H1 (cell line): ENCODE results near the gene COL4A2. TPM values are rescaled to one million over a fixed set of nuclear protein-coding genes. Genes with fewer than 3 reads are reported as not detected.
A peak's percentile ranks its signal among the peaks of the same experiment; 100 is the strongest.

ENCODE experiments used
- CTCF ChIA-PET: fragments of 300-600 bp; sonication (Branson Sonifier 250); formaldehyde crosslinking; loops from one replicate; lab custom pipeline; 2021; ENCODE audit not compliant: partially characterized antibody; lab: Charles Lee
- POLR2A ChIA-PET: fragments of 300-600 bp; sonication (Branson Sonifier 250); formaldehyde crosslinking; loops from one replicate; lab custom pipeline; 2021; ENCODE audit warnings: inconsistent platforms; ENCODE audit not compliant: partially characterized antibody; lab: Charles Lee
- DNase-seq, 2 experiments: peaks; one replicate each; pipeline versions ENCODE4 v3.0.0 to v3.0.0-alpha.2; 2010 to 2022; ENCODE audit warnings: low spot score in 2 of 2, low read depth in 1 of 2, mixed read lengths in 1 of 2
- FAIRE-seq: peaks from 2 replicates; lab custom pipeline; 2011; peaks lifted over from hg19 to GRCh38; lab: Jason Lieb, UNC
- H2AFZ ChIP-seq: 2 replicates; pipeline ENCODE4 v1.8.1; 2012; ENCODE audit warnings: low read length, inconsistent platforms
- H2AK5ac ChIP-seq: 2 replicates; pipeline ENCODE4 v1.6.1; 2013; ENCODE audit warnings: low read depth, low read length
- H2BK120ac ChIP-seq: replicated peaks from 2 replicates; pipeline ENCODE3; 2013; ENCODE audit warnings: low read depth, low read length, inconsistent platforms
- H2BK12ac ChIP-seq: 2 replicates; pipeline ENCODE4 v1.6.1; 2013; ENCODE audit warnings: low read depth, low read length
- H2BK15ac ChIP-seq: 2 replicates; pipeline ENCODE4 v1.6.1; 2013; ENCODE audit warnings: low read length
- H2BK20ac ChIP-seq: 2 replicates; pipeline ENCODE4 v1.6.1; 2013; ENCODE audit warnings: low read length
- H2BK5ac ChIP-seq: 2 replicates; pipeline ENCODE4 v1.6.1; 2013; ENCODE audit warnings: low read depth, low read length
- H3K14ac ChIP-seq: 2 replicates; pipeline ENCODE4 v1.6.1; 2013; ENCODE audit warnings: inconsistent platforms; ENCODE audit not compliant: insufficient read length
- H3K18ac ChIP-seq: 2 replicates; pipeline ENCODE4 v1.6.1; 2013; ENCODE audit warnings: low read length; ENCODE audit errors: extremely low read depth
- H3K23ac ChIP-seq: 2 replicates; pipeline ENCODE4 v1.6.1; 2013; ENCODE audit warnings: inconsistent platforms; ENCODE audit not compliant: insufficient read length
- H3K23me2 ChIP-seq: 2 replicates; pipeline ENCODE4 v1.6.1; 2013; ENCODE audit warnings: low read depth, low read length
- H3K27ac ChIP-seq: 2 replicates; pipeline ENCODE4 v1.6.1; 2011; ENCODE audit warnings: low read depth, low read length, inconsistent platforms
- H3K27me3 ChIP-seq, 4 experiments: replicated peaks in 1 of 4; 1 replicate in 1 of 4; 2 replicates in 3 of 4; pipeline versions ENCODE4 v1.6.1 to v1.8.1; 2011 to 2013; ENCODE audit warnings: low read length in 3 of 4, mild to moderate bottlenecking in 3 of 4, inconsistent platforms in 2 of 4, mixed read lengths in 2 of 4, moderate library complexity in 1 of 4; ENCODE audit not compliant: control insufficient read depth in 3 of 4, insufficient read depth in 3 of 4; ENCODE audit errors: extremely low read depth in 1 of 4
- H3K36me3 ChIP-seq, 4 experiments: 2 replicates each; pipeline versions ENCODE4 v1.6.1 to v1.8.1; 2011 to 2013; ENCODE audit warnings: mild to moderate bottlenecking in 4 of 4, low read length in 3 of 4, moderate library complexity in 2 of 4, control low read depth in 1 of 4, inconsistent platforms in 1 of 4; ENCODE audit not compliant: insufficient read depth in 4 of 4, control insufficient read depth in 2 of 4
- H3K4ac ChIP-seq: replicated peaks from 2 replicates; pipeline ENCODE3; 2013; ENCODE audit warnings: low read length, low read depth, mixed read lengths, inconsistent platforms; ENCODE audit not compliant: insufficient read length
- H3K4me1 ChIP-seq, 4 experiments: replicated peaks in 1 of 4; 1 replicate in 1 of 4; 2 replicates in 3 of 4; pipeline versions ENCODE4 v1.6.1 to v1.8.1; 2011 to 2013; ENCODE audit warnings: low read length in 3 of 4, inconsistent platforms in 2 of 4, mixed read lengths in 1 of 4; ENCODE audit not compliant: insufficient read depth in 4 of 4, control insufficient read depth in 3 of 4
- H3K4me2 ChIP-seq, 2 experiments: 2 replicates each; pipeline versions ENCODE4 v1.6.1 to v1.8.1; 2011 to 2013; ENCODE audit warnings: low read depth in 2 of 2, low read length in 2 of 2, control low read depth in 1 of 2, inconsistent platforms in 1 of 2, mild to moderate bottlenecking in 1 of 2; ENCODE audit not compliant: insufficient read depth in 1 of 2
- H3K4me3 ChIP-seq, 4 experiments: fragments of 200-600, 300-600 bp in 1 of 4; sonication (generic), shearing (Covaris generic), sonication (Bioruptor Twin) in 1 of 4; 2 replicates each; pipeline versions ENCODE4 v1.5.1 to v1.8.1; 2011 to 2016; ENCODE audit warnings: low read length in 4 of 4, low read depth in 3 of 4, control low read depth in 2 of 4, inconsistent platforms in 2 of 4, mild to moderate bottlenecking in 2 of 4, mixed read lengths in 1 of 4, moderate library complexity in 1 of 4; ENCODE audit not compliant: insufficient read depth in 2 of 4; ENCODE audit errors: extremely low read depth in 1 of 4
- H3K56ac ChIP-seq: replicated peaks from 2 replicates; pipeline ENCODE3; 2013; ENCODE audit warnings: low read depth, mild to moderate bottlenecking, mixed read lengths, low read length, inconsistent platforms; ENCODE audit not compliant: insufficient read length
- H3K79me1 ChIP-seq: 2 replicates; pipeline ENCODE4 v1.6.1; 2013; ENCODE audit warnings: low read depth, low read length, control low read depth
- H3K79me2 ChIP-seq, 2 experiments: 2 replicates each; pipeline versions ENCODE4 v1.6.1 to v1.8.1; 2012 to 2013; ENCODE audit warnings: low read length in 2 of 2, mild to moderate bottlenecking in 2 of 2, inconsistent platforms in 1 of 2; ENCODE audit not compliant: insufficient read depth in 2 of 2, control insufficient read depth in 1 of 2
- H3K9ac ChIP-seq, 4 experiments: replicated peaks in 1 of 4; 1 replicate in 1 of 4; 2 replicates in 3 of 4; pipeline versions ENCODE4 v1.6.1 to v1.8.1; 2011 to 2013; ENCODE audit warnings: low read depth in 3 of 4, low read length in 3 of 4, control low read depth in 2 of 4, mild to moderate bottlenecking in 2 of 4, moderate library complexity in 2 of 4, inconsistent platforms in 1 of 4; ENCODE audit errors: extremely low read depth in 1 of 4
- H3K9me3 ChIP-seq, 2 experiments: 2 replicates each; pipeline versions ENCODE4 v1.6.1 to v1.8.1; 2012 to 2013; ENCODE audit warnings: mild to moderate bottlenecking in 2 of 2, moderate library complexity in 2 of 2, control low read depth in 1 of 2, inconsistent platforms in 1 of 2, low read depth in 1 of 2, low read length in 1 of 2, mixed read lengths in 1 of 2; ENCODE audit not compliant: insufficient read depth in 2 of 2
- H4K20me1 ChIP-seq, 2 experiments: replicated peaks in 1 of 2; 2 replicates each; pipeline versions ENCODE3 to v1.8.1; 2011 to 2013; ENCODE audit warnings: inconsistent platforms in 2 of 2, low read length in 2 of 2, mild to moderate bottlenecking in 1 of 2; ENCODE audit not compliant: insufficient read depth in 2 of 2, control insufficient read depth in 1 of 2
- H4K5ac ChIP-seq: 2 replicates; pipeline ENCODE4 v1.6.1; 2013; ENCODE audit warnings: low read length, low read depth, mixed read lengths, inconsistent platforms; ENCODE audit not compliant: insufficient read length
- H4K8ac ChIP-seq: 2 replicates; pipeline ENCODE4 v1.8.0; 2013; ENCODE audit warnings: mild to moderate bottlenecking, moderate library complexity, low read length, inconsistent platforms; ENCODE audit not compliant: insufficient read depth; ENCODE audit errors: extremely low read depth
- H4K91ac ChIP-seq: replicated peaks from 2 replicates; pipeline ENCODE3; 2013; ENCODE audit warnings: low read length, mixed read lengths, inconsistent platforms; ENCODE audit not compliant: insufficient read length
- CBX8 ChIP-seq: fragments of 300-800, 300-1000 bp; sonication (generic); IDR thresholded peaks from 2 replicates; pipeline ENCODE4 v1.7.1; 2016; ENCODE audit warnings: low read depth, low read length, borderline replicate concordance
- WGBS, 2 experiments: shearing (Covaris generic) in 1 of 2; methylation state at CpG; one replicate each; pipeline versions ENCODE4 v1.1.6 to v1.1.7; 2013 to 2015; ENCODE audit warnings: low lambda C conversion rate in 2 of 2, mixed read lengths in 2 of 2, inconsistent platforms in 1 of 2, low coverage in 1 of 2, missing lambda C conversion rate in 1 of 2; ENCODE audit not compliant: insufficient replicate concordance in 2 of 2, insufficient coverage in 1 of 2, insufficient read length in 1 of 2; ENCODE audit errors: extremely low coverage in 1 of 2, missing lambda C conversion rate in 1 of 2; 5-methylcytosine and 5-hydroxymethylcytosine counted together
- polyA plus RNA-seq, 7 experiments: library from polyadenylated mRNA; depleted of rRNA in 3 of 7; stranded (reverse) in 5 of 7; unstranded in 2 of 7; fragments of >200 nt in 5 of 7; fragments of 200-250 nt in 2 of 7; gene quantifications; 1 replicate in 5 of 7; 2 replicates in 1 of 7; 4 replicates in 1 of 7; pipeline versions ENCODE4 v1.2.1 to v1.2.3, GENCODE V29; 2011 to 2013; ENCODE audit warnings: missing spikeins in 2 of 7, mixed read lengths in 2 of 7
- total RNA-seq: library from RNA; stranded (reverse); fragmentation: NEBNext Ultra II Directional; extraction: Animal tissue kit (Norgen Biotek cat#: 25700); gene quantifications from 2 replicates; pipeline ENCODE4 v1.2.1, GENCODE V29; 2021

The COL4A2 gene
- total and polyA plus RNA-seq, 2 of the 8 experiments (the other 6 are each of a cell fraction or from before 2014, with no cell fraction given) = 80.4 to 87.3 TPM

DNA sequence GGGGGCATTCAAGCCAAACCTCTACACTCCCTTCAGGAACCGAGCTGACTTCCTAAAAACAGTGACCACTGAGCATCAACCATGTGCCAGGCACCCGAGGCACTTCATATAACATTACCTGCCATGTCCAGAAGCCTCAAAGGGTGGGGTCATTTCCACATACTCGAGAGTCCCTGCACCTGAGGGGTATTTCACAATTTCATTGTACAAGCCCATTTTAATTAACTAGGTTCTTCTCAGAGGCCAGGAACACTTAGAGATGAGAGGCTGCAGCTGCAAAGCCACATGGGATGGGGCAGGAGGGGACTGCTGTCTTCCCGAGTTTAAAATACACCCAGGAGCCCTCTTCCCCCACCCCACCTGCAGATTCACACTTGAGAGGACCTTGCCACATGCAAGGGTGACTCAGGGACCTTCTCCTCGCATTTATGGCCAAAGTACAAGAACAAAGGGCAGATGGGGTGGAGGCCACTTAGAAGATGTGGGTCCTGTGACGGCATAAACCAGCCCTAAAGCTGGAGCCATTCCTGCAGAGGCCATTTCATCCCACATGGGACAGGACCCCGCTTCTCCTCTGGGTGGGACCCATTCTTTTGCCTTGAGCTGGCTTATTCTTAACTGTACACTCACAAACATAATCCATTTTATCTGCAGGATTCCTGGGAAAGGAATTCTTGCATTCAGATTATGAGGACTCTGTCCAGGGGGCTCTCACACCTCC lies 210.6 kb downstream of the COL4A2 start:
- no peak overlapping the region for H3K18ac ChIP-seq
- no peak overlapping the region for H4K91ac ChIP-seq
- H3K56ac ChIP-seq = no peak overlapping the region
- no peak for TF ChIP-seq CBX8
- no peaks in the 10 kb centered on the region for H3K9me3 ChIP-seq
- H3K27ac ChIP-seq = no peak overlapping the region
- no peak overlapping the region for H4K5ac ChIP-seq
- FAIRE-seq (no peak), DNase-seq (no peak)
- POLR2A ChIA-PET = interaction anchor here (1.1 to 1.3 kb wide), 3 partner anchors 10 to 18 kb away, joined by 3 to 4 read pairs (median 4); no protein-coding TSS in a partner anchor
- H2AK5ac ChIP-seq = no peak overlapping the region
- WGBS, 2 experiments = 84% methylated on average over 7 of the region's 7 CpGs; no CpG with 5 or more reads in 1 of the 2 experiments
- 0 out of 2 replicates have a peak overlapping the region, but pooled peaks have one; percentile 46 for H2BK15ac ChIP-seq
- H3K4me3 ChIP-seq = no peak overlapping the region
- no peaks in the 10 kb centered on the region; the same call in 1 of the 2 replicates for H3K79me1 ChIP-seq
- no peak overlapping the region for H2BK5ac ChIP-seq
- H2AFZ ChIP-seq = no peak overlapping the region
- no peak overlapping the region for H2BK20ac ChIP-seq
- H3K27me3 ChIP-seq = no peaks in the 10 kb centered on the region
- H3K23ac ChIP-seq = no peak overlapping the region
- no peaks in the 10 kb centered on the region for H4K20me1 ChIP-seq
- H2BK12ac ChIP-seq = no peak overlapping the region
- CTCF ChIA-PET = interaction anchor here (0.8 to 2.1 kb wide), 6 partner anchors 9 to 62 kb away, joined by 3 to 20 read pairs (median 4); no protein-coding TSS in a partner anchor
- no peak overlapping the region for H2BK120ac ChIP-seq
- no peak overlapping the region for H3K14ac ChIP-seq
- no peaks in the 10 kb centered on the region for H3K4me1 ChIP-seq
- no peaks in the 10 kb centered on the region for H3K79me2 ChIP-seq
- H3K9ac ChIP-seq = no peak overlapping the region
- H3K36me3 ChIP-seq = peaks cover 0 to 4% (median 2%) of the 10 kb centered on the region in 4 experiments; a peak in 3 of 8 replicates
- no peaks in the 10 kb centered on the region for H3K23me2 ChIP-seq
- H3K4me2 ChIP-seq = no peak overlapping the region
- H4K8ac ChIP-seq = no peak overlapping the region
- no peak overlapping the region for H3K4ac ChIP-seq
